RWPE1 (cell line): Measurements from ENCODE around the gene DCAF5.

ENCODE experiments used
- CTCF ChIA-PET: fragments of 350-600 bp; sonication (Branson Sonifier 250); formaldehyde crosslinking; extraction: SDS; loops from one replicate; lab custom pipeline; 2021; lab: Yijun Ruan, JAX
- POLR2A ChIA-PET: fragments of 400-600 bp; formaldehyde crosslinking; extraction: SDS; loops from one replicate; lab custom pipeline; 2020; ENCODE audit warnings: antibody characterized with exemption; ENCODE audit not compliant: low non-redundant PET; lab: Yijun Ruan, JAX
- DNase-seq: peaks from one replicate; pipeline ENCODE4 v3.0.0; 2012; ENCODE audit warnings: low spot score
- H3K27ac ChIP-seq: fragments of 450-650 bp; 2 replicates; pipeline ENCODE4 v1.5.1; 2017
- CTCF ChIP-seq: fragments of 450-650 bp; conservative IDR thresholded peaks from 2 replicates; pipeline ENCODE4 v1.5.1; 2017; ENCODE audit warnings: low read depth, mild to moderate bottlenecking

DCAF5 gene

DNA sequence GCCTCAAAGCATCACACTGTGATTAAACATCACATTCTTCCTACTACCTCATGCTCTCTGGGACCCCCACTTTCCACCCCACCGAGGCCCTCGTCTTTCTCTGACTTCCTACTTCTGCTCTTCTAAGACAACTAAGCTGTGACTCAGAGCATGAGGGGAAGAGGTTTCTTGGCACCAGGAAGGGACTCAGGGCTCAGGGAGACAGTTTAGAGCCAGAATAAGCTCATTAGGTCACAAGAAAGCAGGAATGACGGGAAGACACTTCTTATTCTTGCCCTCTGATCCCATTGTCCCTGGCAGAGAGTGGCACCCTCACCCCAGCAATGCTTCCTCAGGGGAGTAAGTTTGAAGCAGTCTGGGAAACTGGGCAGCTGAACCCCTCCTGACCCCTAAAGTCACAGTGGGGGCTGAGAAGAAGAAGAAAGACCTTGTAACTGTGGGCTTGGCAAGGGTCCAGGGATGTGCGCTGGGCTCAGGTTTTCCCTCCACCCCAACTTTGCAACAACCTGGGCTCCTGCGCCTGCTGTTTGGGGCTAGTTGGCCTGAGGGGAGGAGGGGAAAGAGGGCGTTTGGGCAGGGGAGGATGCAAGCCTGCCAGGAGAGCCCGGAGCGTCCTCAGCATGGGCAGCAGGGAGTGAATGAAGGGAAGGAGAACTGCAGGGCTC is 109.2 kb downstream of the DCAF5 start:
- no peak for DNase-seq
- CTCF ChIA-PET: interaction anchor here (0.6 kb wide), 1 partner anchor 1014 kb away, joined by 3 read pairs; no protein-coding TSS in a partner anchor

DNA sequence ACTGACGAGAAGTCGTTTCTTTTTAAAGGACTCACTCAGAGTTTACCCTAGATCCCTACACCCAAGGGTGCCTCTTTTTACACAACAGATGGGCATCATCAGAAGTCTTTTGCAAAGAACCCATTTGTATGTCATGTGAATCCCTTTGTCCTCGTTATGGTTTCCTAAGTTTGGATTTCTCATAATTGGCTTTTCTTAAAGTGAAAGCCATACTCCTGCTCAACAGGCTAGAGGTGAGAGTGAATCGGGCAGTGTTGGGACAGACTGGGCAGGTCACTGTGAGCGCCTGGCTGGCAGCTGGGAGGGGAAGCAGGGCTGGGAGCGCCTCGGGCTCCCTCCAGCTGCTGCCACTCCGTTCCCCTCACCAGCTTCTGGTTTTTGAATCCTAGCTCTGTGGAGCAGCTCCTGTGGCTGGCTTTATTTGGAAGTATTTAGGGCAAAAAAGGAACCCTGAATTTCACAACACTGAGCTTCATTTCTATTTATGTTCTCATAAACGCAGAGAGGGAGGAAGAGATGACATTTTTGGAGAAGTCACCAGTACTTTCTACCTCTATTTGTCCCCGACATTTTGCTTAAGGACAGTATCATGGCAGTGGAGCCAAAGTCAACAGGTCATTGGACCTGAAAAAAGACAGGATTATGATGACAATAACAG is 110.0 kb downstream of the DCAF5 start:
- TF ChIP-seq CTCF: no peak
- ChIA-PET CTCF (no interaction called here), POLR2A (no interaction called here)
- H3K27ac ChIP-seq: no peak overlapping the region
- DNase-seq: no peak

More for the DNA sequence above, 109.2 kb downstream of the DCAF5 start:
- no peak overlapping the region for H3K27ac ChIP-seq
- no peak for TF ChIP-seq CTCF
- POLR2A ChIA-PET: no interaction called here

DNA sequence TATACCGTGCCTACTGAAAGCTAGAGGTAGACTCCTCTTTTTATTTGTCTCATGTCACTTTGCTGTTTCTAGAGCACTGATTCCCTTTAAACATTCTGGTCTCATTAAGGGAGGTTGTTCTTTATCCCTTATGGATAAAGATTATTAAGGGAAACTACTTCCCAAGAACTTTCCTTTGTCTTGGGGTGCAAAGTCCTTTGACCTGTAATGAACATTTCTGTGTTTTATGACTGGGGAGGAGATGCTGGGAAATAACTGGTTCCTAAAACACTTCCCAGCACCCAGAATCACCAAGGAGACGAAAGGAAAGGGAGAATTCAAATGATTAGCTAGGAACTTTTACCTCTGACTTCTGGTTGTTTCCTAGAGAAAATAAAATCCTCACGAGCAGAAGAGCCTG is 110.6 kb downstream of the DCAF5 start:
- CTCF ChIA-PET: no interaction called here
- POLR2A ChIA-PET: no interaction called here
- no peak for DNase-seq
- no peak overlapping the region for H3K27ac ChIP-seq
- TF ChIP-seq CTCF: no peak

DNA sequence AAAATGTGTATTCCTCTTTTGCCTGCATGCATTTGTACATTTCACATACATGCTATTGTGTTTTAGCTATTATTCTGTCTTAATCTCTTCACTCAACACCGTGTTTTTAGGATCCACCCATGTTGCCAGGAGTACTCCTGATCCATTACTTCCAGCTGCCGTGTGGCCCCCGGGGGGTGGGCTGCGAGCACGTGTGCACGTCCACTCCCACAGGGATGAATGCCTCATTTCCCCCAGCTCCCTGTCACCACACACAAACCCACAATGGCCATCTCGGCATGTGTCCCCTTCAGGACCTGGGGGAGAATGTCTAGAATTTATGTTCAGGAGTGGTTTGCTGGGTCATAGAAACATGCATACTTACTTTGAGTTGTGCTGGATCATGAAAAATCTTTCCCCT is 111.1 kb downstream of the DCAF5 start:
- ChIA-PET POLR2A (no interaction called here), CTCF (no interaction called here)
- no peak overlapping the region for H3K27ac ChIP-seq
- TF ChIP-seq CTCF: no peak
- no peak for DNase-seq

GRCh38 chr14:69040353-69040752 is 112.6 kb downstream of the DCAF5 start:
- DNase-seq: no peak
- no peak for TF ChIP-seq CTCF
- no peak overlapping the region for H3K27ac ChIP-seq
- ChIA-PET POLR2A (no interaction called here), CTCF (no interaction called here)

GRCh38 chr14:69039288-69039628 is 113.7 kb downstream of the DCAF5 start:
- no peak overlapping the region for H3K27ac ChIP-seq
- ChIA-PET CTCF (interaction anchor here (0.5 kb wide), 1 partner anchor 855 kb away, joined by 3 read pairs; no protein-coding TSS in a partner anchor), POLR2A (no interaction called here)
- peak; percentile 60 for DNase-seq
- no peak for TF ChIP-seq CTCF
